ENCODE measurements around the gene SLC15A4.
"Not testable (repeated sequence)": the region's sequence is repeated elsewhere in the genome, so short reads cannot be mapped to it uniquely, and the experiment has no call there.

Gene SLC15A4

DNA sequence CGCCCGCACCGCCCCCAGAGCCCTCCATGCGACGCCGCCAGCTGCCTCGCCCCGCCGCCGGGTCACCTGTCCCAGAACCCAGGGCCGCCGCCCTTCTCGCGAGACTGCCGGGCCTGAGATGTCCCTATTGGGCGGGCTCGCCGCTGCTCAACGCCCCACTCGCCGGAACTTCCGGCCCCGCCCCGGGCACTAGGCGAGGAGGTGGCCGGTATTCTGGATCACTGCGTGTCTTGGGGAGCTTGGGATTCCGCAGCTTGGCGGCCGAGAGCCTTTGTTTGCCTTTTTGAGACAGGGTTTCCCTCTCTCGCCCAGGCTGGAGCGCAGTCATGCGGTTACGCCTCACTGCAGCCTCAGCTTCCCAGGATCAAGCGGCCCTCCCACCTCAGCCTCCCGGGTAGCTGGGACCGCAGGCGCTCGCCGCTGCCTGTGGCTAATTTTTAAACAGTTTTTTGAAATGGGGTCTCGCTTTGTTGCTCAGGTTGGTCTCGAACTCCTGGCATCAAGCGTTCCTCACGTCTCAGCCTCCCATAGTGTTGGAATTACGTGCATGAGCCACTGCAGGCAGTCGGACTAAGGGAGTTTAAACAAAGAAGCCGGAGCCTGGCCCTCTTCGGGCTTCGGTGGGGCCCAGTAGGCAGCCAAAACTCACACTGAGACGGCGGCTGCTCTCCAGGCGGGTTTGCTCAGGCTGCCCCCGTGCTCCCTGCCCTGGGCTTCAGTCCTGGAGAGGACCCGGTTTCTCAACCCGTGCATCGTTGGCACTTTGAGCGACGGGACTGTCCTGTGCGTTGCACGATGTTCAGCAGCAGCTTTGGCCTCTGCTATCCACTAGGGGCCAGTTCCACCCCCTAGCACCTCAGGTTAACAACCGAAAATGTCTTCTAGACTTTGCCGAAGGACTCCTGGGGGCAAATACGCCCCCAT, at the start of gene SLC15A4:
TSS of gene SLC15A4 (minus strand) at position 43 of the 924 bp plus-strand sequence. CDS start at position 28, 15 bp downstream.
- in situ Hi-C loops (cut with HindIII; ENCODE audit: low sequenced_read_pairs) = no loop called here

- in situ Hi-C loops (cut with HindIII; ENCODE audit: low sequenced_read_pairs) = no loop called here
Measured at GRCh38 chr12:128872303-128872702, 48.5 kb upstream of the SLC15A4 start.

DNA sequence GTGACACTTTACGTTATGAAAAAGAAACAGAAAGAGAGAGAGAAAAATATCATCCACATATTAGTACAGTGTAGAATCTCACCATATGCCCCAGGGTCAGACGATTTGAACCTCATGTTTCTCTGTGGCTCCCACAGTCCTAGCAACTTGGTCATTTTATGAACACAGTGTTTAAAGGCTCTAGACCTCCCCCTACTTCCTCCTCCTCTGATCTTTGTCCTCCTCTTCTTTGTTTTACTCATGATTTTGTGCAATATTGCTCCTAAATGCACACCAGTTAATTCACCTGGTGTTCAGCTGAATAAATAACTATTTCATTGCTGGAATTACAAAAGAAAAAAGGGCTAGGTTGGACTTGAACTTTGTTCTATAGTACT, 47.7 kb upstream of the SLC15A4 start:
- in situ Hi-C loops (cut with HindIII; ENCODE audit: low sequenced_read_pairs) = no loop called here

DNA sequence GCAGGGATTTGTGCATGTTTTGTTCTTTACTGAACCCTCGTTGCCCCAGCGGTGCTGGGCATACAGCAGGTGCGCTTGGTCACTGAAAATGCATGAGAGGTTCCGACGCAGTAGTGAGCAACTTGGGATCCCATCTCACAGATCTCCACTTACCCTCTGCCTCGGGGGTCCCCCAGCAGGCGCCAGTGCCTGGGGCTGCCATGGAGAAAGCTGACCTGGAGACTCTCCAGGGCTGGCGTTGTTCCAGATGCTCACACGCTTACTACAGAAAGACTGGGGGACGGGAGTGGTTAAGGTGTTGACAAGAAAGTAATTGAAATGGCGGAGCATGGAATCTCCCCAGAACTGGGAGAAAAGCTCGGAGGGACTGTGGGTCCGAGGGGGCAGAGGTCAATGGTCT, 43.7 kb upstream of the SLC15A4 start:
- in situ Hi-C loops (cut with HindIII; ENCODE audit: low sequenced_read_pairs) = no loop called here

DNA sequence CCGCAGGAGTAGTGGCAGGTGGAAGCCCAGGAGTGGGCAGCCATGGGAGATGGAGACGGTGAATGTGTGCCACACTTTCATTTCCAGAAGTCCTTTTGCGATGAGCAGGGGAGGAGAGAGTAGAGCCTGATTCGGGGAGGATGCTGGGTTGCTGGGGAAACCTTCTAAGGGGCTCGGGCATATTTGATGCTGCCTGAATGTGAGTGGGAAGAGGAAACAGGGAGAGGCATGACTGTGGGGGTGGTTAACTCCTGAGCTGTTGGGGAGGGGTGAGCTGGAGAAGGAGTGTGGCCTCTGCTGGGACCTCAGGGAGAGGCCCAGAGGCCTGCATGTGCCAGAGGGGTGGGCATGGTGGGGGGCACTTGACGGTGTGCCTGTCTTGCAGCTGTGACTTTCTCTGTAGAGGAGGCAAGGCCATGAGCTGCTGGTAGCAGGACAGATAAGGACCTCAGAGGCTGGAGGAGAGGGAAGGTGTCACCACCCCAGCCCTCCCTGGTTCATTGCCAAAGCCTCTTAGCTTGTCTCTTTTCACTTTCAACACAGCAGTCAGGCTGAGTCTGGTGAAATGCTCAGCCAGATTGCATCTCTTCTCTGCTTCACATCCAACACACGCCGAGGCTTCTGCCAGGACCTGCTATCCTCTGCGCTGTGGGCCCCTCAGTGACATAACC, 40.9 kb upstream of the SLC15A4 start:
- in situ Hi-C loops (cut with HindIII; ENCODE audit: low sequenced_read_pairs) = no loop called here

DNA sequence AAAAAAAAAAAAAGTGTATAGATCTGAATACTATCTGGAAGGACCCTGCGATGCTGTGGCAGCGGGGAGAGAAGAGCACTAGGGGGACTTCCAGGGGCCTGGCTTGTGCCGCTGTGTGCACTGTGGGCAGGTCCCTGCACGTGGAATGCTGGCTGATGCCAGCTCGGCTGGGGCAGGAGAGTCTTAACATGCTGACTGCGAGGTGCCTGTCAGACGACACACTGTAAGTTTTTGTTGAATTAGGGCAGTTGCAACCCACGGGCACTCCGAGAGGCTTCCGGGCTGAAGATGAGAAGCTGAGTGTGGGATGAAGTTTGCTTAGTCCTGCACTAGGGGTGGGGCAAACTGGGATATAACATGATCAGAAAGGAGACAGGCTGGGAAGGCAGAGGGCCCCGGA, 40.2 kb upstream of the SLC15A4 start:
- in situ Hi-C loops (cut with HindIII; ENCODE audit: low sequenced_read_pairs) = no loop called here

DNA sequence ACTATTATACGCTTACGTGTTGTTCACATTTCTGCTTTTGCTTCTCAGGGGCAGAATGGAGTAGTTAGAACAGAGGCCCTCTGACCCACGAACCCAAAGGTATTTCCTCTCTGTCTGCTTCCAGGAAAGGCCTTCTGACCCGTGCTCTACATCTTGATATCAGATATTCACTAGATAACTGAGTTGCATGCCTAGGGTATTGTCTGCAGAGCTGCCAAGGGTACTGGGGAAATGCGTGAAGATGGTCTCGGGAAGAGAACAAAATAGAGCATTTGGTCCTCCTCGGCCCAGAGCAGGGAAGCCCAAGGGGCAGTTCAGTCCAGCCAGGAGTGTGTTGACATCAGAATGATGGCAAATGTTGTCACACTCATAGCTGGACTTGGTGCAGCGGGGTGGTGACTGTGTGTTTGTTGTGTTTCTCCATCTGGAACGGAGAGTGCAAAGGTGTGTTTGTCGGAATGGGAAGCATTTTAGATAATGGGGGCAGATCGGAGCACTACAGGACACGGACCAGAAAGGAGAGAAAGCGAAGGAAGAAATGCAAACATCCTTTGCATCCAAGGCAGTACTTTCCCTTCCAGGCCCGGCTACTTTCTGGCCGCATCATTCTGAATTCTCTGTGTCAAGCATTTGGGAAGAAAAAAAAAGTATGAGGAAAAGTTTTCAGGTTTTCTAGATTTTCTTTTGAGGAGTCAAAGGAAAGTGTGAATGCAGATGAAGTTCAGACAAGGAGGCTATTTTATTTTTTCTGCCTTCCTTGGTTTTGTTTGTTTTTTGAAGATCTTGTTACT, 37.7 kb upstream of the SLC15A4 start:
- in situ Hi-C loops (cut with HindIII; ENCODE audit: low sequenced_read_pairs) = no loop called here

DNA sequence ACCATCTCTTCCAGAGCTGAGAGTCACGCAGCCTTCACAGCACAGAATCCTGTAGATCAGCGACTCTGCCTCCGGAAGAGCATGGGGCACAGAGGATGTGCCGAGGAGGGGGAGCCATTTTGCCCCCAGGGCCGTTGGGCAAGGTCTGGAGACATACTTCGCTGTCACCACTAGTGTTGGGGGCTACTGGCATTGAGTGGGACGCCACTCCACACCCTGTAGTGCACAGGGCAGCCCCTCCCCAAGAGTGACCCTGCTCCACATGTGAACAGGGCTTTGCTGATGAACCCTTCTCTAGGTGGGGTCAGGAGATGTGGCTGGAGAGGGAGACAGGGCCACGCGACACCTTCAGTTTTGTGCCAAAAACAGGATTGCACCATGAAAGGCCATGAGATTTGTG, 35.6 kb upstream of the SLC15A4 start:
- in situ Hi-C loops (cut with HindIII; ENCODE audit: low sequenced_read_pairs) = no loop called here

- in situ Hi-C loops (cut with HindIII; ENCODE audit: low sequenced_read_pairs) = no loop called here
Measured at GRCh38 chr12:128857133-128857763, 33.5 kb upstream of the SLC15A4 start.

- in situ Hi-C loops (cut with HindIII; ENCODE audit: low sequenced_read_pairs) = no loop called here
Measured at GRCh38 chr12:128856791-128857078, 33.0 kb upstream of the SLC15A4 start.

DNA sequence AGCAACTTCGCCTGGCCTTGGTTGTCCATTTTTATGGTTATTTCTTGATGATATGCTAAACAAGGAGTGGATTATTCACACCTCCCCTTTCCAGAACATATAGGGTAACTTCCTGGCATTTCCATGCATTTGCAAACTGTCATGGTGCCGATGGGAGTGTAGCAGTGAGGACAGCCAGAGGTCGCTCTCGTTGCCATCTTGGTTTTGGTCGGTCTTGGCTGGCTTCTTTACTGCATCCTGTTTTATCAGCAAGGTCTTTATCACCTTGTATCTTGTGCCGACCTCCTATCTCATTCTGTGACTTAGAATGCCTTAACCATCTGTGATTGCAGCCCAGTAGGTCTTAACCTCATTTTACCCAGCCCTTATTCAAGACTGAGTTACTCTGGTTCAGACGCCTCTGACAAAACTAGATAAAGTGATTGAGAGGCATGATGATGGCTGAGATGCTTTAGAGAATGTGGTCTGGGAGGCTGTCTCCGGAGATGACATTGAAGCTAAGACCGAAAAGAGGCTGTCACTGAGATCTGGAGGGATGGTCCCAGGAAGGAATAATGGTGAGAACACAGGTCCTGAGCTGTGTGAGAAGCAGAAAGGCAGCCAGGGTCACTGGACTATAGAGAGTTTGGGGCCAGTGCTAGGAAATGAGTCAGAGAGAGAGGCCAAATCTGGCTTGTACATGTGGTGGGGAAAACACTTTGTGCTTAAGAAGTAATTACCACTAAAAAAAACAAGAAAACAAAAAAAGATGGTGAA, 32.5 kb upstream of the SLC15A4 start:
- in situ Hi-C loops (cut with HindIII; ENCODE audit: low sequenced_read_pairs) = no loop called here

DNA sequence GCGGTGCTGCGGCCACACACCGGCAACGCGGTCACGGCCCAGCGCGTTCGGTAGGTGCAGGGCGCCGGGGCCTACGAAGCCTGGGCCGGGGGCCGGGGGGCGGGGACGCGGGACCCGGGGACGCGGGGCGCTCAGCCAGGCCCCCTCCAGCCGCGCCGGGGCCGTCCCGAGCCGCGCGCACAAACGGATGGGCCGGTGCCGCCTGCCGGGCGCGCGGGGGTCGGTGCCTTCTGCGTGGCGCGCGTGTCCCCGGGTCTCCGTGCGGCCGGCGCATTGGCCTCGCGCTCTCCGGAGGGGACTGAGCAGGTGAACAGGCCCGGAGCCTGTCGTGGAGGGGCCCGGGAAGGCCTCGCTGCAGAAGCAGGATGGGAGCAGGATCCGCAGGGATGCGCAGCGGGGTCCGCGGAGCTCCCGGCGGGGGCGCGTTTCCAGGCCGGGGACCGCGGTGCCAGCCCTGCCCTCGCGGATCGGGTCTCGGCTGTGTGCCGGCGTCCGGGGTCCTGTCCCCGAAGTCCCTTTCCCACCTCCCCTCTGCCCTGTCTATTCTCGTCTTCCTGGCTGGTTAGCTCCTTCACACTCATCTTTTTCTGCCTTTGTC, 29.9 kb upstream of the SLC15A4 start:
- in situ Hi-C loops (cut with HindIII; ENCODE audit: low sequenced_read_pairs) = no loop called here

GRCh38 chr12:128852885-128853599, 29.3 kb upstream of the SLC15A4 start, which contains the start of gene GLT1D1:
TSS of gene GLT1D1 (plus strand) at chr12:128853478. CDS start at chr12:128853582, 104 bp downstream.
- in situ Hi-C loops (cut with HindIII; ENCODE audit: low sequenced_read_pairs) = no loop called here

GRCh38 chr12:128852026-128852698, 28.4 kb upstream of the SLC15A4 start:
- in situ Hi-C loops (cut with HindIII; ENCODE audit: low sequenced_read_pairs) = no loop called here

GRCh38 chr12:128851429-128851828, 27.7 kb upstream of the SLC15A4 start:
- in situ Hi-C loops (cut with HindIII; ENCODE audit: low sequenced_read_pairs) = not testable (repeated sequence)

- in situ Hi-C loops (cut with HindIII; ENCODE audit: low sequenced_read_pairs) = no loop called here
Measured at GRCh38 chr12:128850400-128850799, 26.6 kb upstream of the SLC15A4 start.

DNA sequence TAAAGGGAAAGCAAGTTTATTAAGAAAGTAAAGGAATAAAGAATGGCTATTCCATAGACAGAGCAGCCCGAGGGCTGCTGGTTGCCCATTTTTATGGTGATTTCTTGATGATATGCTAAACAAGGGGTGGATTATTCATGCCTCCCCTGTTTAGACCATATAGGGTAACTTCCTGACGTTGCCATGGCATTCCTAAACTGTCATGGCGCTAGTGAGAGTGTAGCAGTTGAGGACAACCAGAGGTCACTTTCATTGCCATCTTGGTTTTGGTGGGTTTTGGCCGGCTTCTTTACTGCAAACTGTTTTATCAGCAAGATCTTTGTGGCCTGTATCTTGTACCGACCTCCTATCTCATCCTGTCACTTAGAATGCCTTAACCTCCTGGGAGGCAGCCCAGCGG, 26.0 kb upstream of the SLC15A4 start:
- in situ Hi-C loops (cut with HindIII; ENCODE audit: low sequenced_read_pairs) = not testable (repeated sequence)

- in situ Hi-C loops (cut with HindIII; ENCODE audit: low sequenced_read_pairs) = no loop called here
Measured at GRCh38 chr12:128848371-128848770, 24.6 kb upstream of the SLC15A4 start.

GRCh38 chr12:128846671-128847070, 22.9 kb upstream of the SLC15A4 start:
- in situ Hi-C loops (cut with HindIII; ENCODE audit: low sequenced_read_pairs) = not testable (repeated sequence)

Measured in DLD1 (cell line).